ENCODE measurements around the gene ATRIP. TPM values are rescaled to one million over a fixed set of nuclear protein-coding genes. Genes with fewer than 3 reads are reported as not detected.

The ATRIP gene
- total and polyA plus RNA-seq, 2 donors from 2014 or later: 5.4 to 6.7 TPM

DNA sequence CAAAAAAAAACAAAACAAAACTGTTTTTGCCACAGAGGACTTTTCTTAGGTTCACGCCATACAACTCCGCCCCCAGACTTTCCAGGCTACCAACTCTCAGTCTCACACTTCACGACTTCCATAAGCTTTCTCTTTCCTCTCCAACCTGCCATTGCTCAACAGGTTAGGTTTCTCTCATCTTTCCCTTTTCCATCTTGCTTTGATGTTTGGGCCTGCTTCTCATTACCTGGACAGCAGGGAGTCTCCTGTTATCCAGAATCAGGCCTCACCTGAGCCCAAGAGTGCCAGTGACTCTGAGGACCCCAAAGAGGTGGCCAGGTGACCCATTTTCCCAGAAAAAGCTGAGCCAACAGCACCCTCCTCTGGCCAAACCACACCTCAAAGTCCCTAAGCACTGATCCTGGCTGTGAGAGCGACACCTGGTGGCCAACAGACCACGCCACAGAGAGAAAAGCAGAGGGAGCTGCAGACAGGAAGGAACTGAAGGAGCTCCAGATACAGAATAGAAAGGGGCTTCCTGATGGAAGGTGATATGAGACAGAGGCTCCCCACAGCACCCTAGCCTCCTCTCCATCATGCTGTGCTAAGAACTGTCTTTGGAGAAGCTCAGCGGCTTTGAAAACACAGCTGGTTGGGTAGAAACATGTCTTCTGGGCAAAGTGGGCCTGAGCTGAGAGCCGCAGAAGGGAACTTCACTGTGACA is 10.6 kb upstream of the ATRIP start:
- no peaks in the 10 kb centered on the region for H3K36me3 ChIP-seq (ENCODE audit: control insufficient read depth in 2 of 3, insufficient read depth in 3 of 3, low read length in 3 of 3)
- intact Hi-C loops (cut with DNase I): loop anchor here (5.0 to 10.0 kb wide), 2 partner anchors 34 to 161 kb away; no protein-coding TSS in a partner anchor
- H3K4me1 ChIP-seq (ENCODE audit: control insufficient read depth in 2 of 3, insufficient read depth in 2 of 3, low read depth in 1 of 3, low read length in 3 of 3): peaks cover 3 to 35% (median 34%) of the 10 kb centered on the region in 3 donors
- no peaks in the 10 kb centered on the region for H3K9me3 ChIP-seq (ENCODE audit: control insufficient read depth in 2 of 3, insufficient read depth in 1 of 3, low read length in 3 of 3)
- DNase-seq (peak; percentile 90 to 94 (median 91)), FAIRE-seq (no peak)
- H3K9ac ChIP-seq (ENCODE audit: low read length in 3 of 3): peak overlapping the region in 1 of 3 donors; percentile 63
- H3K27ac ChIP-seq (ENCODE audit: low read depth in 2 of 2, low read length in 2 of 2): peak overlapping the region in 1 of 2 donors; percentile 20
- H3K27me3 ChIP-seq (ENCODE audit: control insufficient read depth, insufficient read depth, low read length): no peaks in the 10 kb centered on the region
- TF ChIP-seq, protein P1, sequence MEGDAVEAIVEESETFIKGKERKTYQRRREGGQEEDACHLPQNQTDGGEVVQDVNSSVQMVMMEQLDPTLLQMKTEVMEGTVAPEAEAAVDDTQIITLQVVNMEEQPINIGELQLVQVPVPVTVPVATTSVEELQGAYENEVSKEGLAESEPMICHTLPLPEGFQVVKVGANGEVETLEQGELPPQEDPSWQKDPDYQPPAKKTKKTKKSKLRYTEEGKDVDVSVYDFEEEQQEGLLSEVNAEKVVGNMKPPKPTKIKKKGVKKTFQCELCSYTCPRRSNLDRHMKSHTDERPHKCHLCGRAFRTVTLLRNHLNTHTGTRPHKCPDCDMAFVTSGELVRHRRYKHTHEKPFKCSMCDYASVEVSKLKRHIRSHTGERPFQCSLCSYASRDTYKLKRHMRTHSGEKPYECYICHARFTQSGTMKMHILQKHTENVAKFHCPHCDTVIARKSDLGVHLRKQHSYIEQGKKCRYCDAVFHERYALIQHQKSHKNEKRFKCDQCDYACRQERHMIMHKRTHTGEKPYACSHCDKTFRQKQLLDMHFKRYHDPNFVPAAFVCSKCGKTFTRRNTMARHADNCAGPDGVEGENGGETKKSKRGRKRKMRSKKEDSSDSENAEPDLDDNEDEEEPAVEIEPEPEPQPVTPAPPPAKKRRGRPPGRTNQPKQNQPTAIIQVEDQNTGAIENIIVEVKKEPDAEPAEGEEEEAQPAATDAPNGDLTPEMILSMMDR (IDR thresholded peaks at IDR 0.05; ENCODE audit: borderline replicate concordance, extremely low read depth, insufficient read depth): peak; percentile 100
- no peak overlapping the region for H3K4me3 ChIP-seq (ENCODE audit: low read length in 3 of 3)

GRCh38 chr3:48436477-48436787 is 10.1 kb upstream of the ATRIP start:
- H3K9ac ChIP-seq (ENCODE audit: low read length in 3 of 3): no peak overlapping the region
- intact Hi-C loops (cut with DNase I): loop anchor here (5.0 to 10.0 kb wide), 2 partner anchors 34 to 162 kb away; no protein-coding TSS in a partner anchor
- peaks cover 3 to 32% (median 32%) of the 10 kb centered on the region in 3 donors for H3K4me1 ChIP-seq (ENCODE audit: control insufficient read depth in 2 of 3, insufficient read depth in 2 of 3, low read depth in 1 of 3, low read length in 3 of 3)
- H3K27me3 ChIP-seq (ENCODE audit: control insufficient read depth, insufficient read depth, low read length): no peaks in the 10 kb centered on the region
- H3K4me3 ChIP-seq (ENCODE audit: low read length in 3 of 3): no peak overlapping the region
- DNase-seq (no peak), FAIRE-seq (no peak)
- no peaks in the 10 kb centered on the region for H3K9me3 ChIP-seq (ENCODE audit: control insufficient read depth in 2 of 3, insufficient read depth in 1 of 3, low read length in 3 of 3)
- peaks cover 0 to under 1% (median 0%) of the 10 kb centered on the region in 3 donors for H3K36me3 ChIP-seq (ENCODE audit: control insufficient read depth in 2 of 3, insufficient read depth in 3 of 3, low read length in 3 of 3)
- H3K27ac ChIP-seq (ENCODE audit: low read depth in 2 of 2, low read length in 2 of 2): no peak overlapping the region
- TF ChIP-seq, protein P1 (IDR thresholded peaks at IDR 0.05; ENCODE audit: borderline replicate concordance, extremely low read depth, insufficient read depth): no peak

DNA sequence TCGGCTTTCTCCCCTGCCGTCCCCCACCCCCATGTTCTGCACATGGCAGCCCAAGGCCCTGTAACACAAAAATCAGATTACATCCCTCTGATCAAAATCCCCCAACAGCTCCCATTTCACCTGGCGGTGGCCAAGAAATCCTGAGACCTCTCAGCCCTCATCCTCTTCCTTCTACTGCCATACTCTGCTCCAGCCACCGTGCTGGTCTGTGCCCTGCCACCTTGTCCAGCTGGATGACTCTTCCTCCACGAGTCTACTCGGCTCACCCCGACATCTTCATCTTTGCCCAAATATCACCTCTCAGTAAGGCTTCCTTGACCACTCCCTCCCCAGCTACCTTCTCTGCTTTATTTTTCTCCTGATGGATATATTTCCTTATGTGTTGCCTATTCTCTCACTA is 9.7 kb upstream of the ATRIP start:
- no peak overlapping the region for H3K4me3 ChIP-seq (ENCODE audit: low read length in 3 of 3)
- H3K36me3 ChIP-seq (ENCODE audit: control insufficient read depth in 2 of 3, insufficient read depth in 3 of 3, low read length in 3 of 3): peaks cover 0 to 5% (median 2%) of the 10 kb centered on the region in 3 donors
- no peaks in the 10 kb centered on the region for H3K27me3 ChIP-seq (ENCODE audit: control insufficient read depth, insufficient read depth, low read length)
- H3K27ac ChIP-seq (ENCODE audit: low read depth in 2 of 2, low read length in 2 of 2): no peak overlapping the region
- TF ChIP-seq, protein P1 (IDR thresholded peaks at IDR 0.05; ENCODE audit: borderline replicate concordance, extremely low read depth, insufficient read depth): no peak
- no peak overlapping the region for H3K9ac ChIP-seq (ENCODE audit: low read length in 3 of 3)
- intact Hi-C loops (cut with DNase I): loop anchor here (5.0 to 10.0 kb wide), 2 partner anchors 35 to 162 kb away; no protein-coding TSS in a partner anchor
- no peaks in the 10 kb centered on the region for H3K9me3 ChIP-seq (ENCODE audit: control insufficient read depth in 2 of 3, insufficient read depth in 1 of 3, low read length in 3 of 3)
- FAIRE-seq: no peak
- peaks cover 3 to 36% (median 35%) of the 10 kb centered on the region in 3 donors for H3K4me1 ChIP-seq (ENCODE audit: control insufficient read depth in 2 of 3, insufficient read depth in 2 of 3, low read depth in 1 of 3, low read length in 3 of 3)
- no peak for DNase-seq
